Amniotic stem cell (primary cell): ENCODE measurements around the gene HIGD1C.
"Not testable (repeated sequence)": the region's sequence is repeated elsewhere in the genome, so short reads cannot be mapped to it uniquely, and the experiment has no call there.

Experiments used
- DNase-seq: peaks from one replicate; lab custom pipeline; 2025; lab: John Stamatoyannopoulos, UW

The HIGD1C gene

DNA sequence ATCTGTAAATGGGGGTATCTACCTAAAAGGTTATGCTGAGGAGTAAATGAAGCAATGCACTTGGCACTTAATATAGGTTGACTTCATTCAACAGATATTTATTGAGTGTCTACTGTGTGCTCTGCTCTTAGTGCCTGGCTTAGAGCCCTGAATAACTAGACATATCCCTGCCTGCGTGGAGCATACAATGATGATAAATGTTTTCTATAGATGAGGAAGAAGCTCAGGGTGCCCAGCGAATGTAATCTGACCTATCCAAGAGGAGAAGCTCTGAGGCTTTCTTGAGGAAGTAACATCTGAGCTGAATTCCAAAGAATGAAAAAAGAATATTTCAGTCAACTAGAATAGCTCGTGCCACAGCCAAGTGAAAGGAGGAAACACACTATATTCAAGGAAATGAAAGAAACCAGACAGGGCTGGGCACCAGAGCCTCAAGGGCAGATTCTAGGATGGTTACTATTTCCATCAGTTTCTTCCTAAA lies 17.9 kb upstream of the HIGD1C start:
- DNase-seq: no peak

DNA sequence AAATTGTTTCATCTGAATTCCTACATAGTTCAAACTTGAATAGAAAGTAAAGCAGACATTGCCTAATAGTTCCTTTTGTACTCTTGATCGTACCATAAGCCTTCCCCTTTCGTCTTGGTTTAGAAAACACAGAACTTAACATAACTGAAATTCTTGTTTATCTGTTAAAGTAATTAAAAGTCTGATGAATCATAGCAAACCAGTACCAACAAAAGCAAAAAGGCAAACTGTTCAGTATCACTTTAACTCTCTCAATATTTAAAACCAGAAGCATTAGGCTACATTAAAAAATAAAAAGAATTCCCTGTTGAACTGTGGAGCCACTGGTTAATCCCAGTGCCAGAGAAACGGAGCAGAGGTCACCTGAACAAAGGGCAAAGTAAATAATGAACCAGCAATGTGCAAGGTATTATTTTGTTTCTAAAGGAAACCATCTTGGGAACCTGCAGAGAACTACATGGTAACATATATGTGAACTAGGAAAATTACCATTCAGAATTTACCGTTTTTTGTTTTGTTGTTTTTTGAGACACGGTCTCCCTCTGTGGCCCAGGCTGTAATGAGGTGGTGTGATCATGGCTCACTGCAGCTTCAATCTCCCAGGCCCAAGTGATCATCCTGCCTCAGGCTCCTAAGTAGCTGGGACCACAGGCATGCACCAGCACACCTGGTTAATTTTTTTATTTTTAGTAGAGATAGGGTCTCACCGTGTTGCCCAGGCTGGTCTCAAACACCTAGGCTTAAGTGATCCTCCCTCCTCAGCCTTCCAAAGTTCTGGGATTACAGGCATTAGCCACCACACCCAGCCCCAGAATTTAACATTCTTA lies 17.1 kb upstream of the HIGD1C start:
- DNase-seq: no peak

DNA sequence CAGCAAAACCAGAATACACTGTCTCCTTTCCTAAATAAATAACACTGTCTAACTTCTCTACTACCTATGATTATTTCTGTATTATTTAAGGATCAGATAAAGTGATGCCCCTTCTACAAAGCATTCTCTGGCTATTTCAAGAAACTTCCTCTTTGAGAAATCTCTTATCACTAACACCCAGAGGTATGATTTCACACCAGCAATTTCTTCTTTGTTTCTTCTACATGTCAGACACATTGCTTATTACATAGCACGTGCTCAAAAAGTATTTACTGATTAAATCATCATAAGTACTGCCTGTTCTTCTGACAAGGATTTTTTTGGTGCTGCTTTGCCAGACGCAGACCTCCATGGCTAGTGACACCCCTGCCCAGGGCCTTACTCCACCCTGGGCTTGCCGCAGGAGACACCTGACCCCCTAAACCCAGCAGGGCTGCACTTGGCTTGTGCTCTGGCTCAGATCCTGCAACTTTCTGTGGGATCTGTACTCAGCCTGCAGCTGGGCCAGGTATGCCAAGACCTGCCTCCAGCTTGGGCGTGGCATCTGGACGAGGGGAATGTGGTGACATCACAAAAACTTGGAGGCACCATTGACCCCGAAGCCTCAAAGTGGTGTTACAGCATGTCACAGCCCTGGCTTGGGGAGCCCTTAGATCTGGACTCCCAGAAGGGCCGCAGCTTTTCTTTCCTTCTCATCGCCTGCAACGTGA lies 15.4 kb upstream of the HIGD1C start:
- DNase-seq: no peak

DNA sequence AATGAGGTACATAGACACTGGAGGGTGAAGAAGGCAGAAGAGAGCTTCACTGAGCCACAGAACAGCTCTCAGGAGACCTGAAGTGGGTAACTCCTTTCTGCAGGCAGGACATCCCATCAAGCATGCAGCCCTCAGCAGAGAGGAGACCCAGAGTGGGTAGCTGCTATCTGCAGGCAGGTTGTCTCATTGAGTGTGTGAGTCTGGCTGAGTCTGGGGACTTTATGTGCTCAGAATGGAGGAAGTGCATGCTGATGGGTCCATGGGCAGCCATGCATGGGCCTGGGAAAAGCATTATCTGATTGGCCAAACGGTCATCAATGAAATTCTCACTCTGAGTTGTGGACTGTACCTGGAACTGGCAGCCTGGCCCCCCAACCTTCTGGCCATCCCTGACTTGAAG lies 14.7 kb upstream of the HIGD1C start:
- DNase-seq: no peak

DNA sequence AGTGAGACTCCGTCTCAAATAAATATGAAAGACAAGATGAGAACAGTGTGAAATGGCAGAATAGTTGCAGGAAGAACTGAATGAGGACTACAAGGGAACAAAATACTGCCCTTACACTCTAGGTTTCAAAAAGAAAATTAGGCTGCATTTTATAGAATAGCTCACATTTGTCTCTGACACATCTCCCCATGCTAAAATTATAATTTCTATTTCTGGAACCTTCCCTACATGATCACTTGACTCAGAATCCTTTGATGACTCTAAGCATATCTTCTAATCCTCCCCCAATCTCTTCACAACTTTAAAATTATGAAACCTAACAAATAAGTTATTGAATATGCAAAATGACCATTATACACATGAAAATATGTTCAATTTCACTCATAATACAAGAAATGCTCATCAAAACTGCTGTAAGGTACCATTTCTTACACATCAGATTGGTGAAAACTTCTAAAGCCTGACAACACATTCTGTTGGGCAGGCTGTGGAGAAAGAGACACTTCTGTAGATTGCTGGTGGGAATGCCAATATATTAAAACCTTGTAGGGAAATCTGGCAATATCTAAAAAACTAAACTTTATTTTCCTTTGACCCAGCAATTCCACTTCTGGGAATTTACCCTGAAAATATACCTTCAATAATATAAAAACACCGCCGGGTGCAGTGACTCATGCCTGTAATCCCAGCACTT lies 4.3 kb upstream of the HIGD1C start:
- DNase-seq: no peak

DNA sequence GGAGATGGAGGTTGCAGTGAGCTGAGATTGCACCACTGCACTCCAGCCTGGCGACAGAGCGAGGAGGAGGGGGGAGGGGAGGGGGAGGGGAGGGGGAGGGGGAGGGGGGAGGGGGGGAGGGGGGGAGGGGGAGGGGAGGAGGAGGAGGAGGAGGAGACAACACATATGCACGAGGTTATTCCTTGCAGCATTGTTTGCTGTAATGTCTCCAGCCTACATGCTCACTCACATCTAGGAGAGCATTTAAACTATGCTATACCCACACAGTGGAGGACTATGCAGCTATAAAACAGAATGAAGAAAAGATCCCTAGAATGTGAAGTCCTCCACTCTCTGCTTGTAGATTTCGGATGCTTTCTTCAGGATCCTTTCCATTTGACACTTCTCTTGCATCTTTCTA lies 3.5 kb upstream of the HIGD1C start:
- DNase-seq: no peak

DNA sequence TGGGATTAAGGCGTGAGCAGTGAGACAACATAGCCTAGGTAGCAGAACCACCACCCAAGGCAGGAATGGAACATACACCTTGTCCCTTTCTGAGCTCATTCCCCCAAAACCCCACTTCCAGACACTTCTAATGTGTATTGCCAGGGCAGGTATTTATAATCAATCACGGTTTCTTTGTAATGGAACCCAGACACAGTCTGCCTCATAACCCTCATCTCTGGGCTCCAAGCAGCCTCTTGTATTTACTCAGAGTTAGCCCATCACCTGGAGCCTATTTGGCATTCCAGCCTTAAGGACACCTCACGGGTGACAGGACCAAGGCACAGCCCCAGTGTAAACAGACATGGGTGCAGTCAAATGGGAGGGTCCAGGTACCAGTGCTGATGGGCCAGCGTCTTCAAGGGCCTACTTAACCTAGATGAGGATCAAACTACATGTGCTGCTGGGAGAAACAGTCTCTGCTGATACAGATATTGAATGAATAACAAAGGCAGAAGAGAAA lies 2.5 kb upstream of the HIGD1C start:
- DNase-seq: no peak

DNA sequence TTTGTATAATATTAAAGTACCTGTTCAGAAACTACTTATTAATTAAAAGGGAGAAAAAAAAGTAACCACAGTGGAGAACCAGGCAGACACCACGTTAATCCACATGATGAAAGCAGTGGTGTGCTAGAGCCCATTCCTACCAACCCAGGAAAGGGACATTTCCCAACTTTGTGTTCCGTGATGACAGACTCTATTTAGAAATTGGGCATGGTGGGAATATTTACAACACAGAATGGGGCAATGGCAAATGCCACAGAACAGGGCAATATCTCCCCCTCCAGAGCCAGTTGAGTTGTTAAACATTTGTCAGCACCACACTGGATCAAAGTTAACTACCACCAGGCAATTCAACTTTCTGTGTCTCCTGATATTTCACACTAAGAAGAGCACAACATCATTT lies 1.2 kb upstream of the HIGD1C start:
- DNase-seq: no peak

DNA sequence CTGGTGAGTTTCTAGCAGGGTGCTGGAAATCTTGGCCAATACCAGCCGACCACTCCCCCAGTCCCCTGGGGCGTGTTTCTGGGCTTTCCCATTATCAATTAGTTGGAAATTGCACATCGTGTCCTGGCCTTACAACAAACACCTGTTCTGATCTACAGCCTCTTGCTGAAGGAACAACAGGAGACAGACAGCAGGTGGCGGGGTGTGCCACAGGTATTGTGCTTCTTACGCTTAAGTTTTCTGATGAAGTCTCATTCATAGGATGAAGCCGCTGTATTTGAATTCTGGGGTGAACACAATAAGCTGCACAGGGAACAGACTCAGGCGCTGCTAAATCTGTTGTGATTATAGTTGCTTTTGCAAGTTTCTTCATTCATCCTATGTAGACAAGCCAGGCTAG lies 703 bp downstream of the HIGD1C start:
- no peak for DNase-seq

DNA sequence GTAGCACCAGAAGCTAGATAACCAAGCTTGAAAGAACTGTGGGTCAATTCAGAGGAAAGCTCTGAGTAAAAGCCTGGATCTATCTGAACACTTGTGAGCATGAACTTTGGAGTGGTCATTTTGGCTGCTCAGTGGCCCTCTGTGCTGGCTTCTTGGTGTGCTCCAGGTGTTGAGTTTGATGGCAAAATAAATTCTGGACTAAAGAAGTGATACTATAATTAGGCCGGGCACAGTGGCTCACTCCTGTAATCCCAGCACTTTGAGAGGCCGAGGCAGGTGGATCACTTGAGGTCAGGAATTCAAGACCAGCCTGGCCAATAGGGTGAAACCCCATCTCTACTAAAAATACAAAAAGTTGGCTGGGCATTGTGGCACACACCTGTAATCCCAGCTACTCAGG lies 2.4 kb downstream of the HIGD1C start:
- DNase-seq: not testable (repeated sequence)

DNA sequence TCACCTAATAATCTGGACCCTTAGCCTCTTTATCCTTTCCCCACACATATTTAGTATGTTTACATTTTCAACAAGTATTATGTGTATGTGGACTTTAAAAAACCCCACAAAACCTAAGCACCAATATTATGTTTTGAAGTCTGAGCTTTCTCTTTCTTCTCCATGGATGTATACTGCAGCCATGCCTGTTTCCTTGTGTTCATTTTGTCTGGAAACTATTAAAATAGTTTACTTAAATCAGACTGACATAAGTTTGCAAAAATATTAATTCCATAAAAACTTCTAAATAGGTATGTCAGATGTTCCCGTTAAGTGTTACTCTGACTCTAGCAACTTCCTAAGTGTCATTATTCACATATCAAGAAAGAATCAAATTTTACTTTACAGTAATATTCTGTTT lies 2.9 kb downstream of the HIGD1C start:
- no peak for DNase-seq

DNA sequence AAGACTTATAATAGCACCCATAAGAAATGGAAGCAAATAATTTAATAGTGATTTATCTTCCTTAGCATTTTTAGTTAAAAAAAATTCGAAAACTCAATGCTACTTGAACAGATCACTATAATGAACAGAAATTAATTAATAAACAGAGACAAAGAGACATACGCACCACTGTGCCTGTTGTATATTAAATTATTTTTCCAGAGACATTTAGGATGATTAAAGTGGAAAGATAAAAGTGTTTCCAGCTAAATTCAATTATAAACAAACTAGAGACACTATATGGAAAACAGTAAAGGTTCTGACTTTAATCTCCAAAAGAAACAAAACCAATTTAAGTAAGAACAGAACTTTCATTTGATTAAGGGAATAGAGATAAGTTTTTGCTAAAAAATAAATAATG lies 3.4 kb downstream of the HIGD1C start:
- DNase-seq: no peak

DNA sequence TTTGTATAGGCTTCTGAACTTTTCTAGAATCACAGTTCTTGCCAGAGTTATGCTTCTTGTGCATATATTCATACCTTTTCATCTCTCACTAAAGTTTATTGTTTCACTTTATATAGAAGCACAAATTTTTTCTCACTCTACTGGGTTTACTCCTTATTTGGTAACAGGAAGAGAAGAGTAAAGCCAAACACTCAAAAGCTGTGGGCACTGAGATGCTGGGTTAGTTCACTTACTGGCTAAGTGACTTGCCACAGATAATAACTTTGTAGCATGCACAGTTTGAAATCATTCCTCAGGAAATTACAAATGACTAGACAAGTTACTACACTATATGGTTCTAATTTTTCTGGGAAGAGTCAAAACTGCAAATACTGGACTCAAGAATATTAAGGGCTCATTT lies 7.8 kb downstream of the HIGD1C start:
- DNase-seq: no peak

DNA sequence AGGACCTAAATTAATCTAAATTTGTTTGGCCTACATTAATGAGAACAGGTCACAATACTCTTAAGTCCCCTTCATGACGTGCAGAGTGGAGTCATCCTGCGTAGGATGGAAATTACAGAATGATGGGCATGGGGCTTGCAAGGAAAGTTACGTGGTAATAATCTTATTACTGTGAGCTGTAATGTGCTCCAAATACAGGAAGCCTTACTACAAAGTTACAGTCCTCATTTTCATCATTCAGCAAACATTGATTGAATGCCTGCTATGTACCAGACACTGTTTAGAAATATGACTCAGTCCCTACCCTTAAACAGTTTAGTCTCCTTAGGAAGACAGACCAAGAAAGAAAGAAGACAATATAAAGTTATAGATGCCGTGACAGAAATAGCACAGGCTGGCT lies 9.4 kb downstream of the HIGD1C start:
- no peak for DNase-seq

DNA sequence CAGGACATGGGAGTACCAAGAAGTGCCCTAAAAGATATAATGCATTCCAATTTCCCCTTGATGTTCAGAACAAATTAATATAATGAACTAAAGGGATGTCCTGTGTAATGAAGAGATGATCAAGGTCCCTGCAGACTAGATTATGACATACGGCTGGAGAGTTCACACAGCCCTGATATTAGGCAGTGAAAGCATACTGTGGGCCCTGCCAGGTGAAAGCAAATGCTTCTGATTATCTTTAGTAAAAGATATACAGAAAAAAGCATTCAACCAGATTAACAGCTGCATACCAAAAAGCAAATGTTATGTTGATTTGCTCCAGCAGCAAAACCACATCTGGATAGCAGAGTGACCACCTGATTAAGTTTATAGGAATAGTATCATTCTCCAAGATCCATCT lies 12.1 kb downstream of the HIGD1C start:
- DNase-seq: no peak

DNA sequence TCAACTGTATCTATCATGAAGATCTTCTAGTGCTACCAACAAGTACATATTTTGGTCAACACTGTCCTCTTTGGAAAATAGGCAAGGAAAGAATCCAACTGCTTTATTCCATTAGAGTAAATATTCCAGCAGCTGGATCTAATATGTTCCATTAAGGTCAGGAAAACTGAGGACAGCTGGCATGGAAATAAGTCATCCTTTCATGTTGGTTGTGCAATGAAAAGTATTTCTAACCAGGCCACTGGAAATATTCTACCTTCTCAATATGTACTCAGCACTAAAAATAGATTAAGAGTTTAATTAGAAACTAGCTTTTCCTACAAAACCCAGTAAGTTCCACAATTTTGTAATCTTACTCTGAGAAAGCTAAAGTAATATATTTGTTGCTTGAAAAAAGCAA lies 19.6 kb downstream of the HIGD1C start:
- DNase-seq: no peak

DNA sequence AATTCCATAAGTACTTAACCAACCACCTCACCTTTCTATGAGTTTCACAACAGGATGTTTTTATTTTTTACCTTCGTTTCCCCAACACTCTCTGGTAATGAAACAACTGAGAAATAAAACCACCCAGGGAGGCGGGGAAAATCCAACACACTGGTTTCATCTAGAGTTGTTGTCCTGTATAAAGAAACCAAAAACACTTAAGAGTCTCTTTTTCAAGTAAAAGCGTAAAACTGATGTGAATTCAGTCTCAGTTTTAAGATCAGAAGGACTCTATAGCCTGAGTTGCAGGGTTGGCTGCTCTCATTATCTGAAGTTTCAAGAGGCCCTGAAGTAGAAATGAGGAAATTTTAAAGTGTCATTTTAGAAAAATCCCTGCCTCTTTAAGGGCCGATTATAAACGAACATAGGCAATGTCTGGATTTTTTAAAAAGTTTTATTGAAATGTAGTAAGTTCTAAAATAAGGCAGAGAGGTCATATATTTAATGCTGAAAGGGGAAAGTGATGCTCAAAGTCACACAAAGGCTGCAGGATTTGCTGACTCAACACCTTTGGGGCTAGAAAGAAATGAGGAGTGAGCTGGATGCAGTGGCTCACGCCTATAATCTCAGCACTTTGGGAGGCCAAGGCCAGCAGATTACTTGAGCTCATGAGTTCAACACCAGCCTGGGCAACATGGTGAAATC lies 27.2 kb downstream of the HIGD1C start:
- no peak for DNase-seq

DNA sequence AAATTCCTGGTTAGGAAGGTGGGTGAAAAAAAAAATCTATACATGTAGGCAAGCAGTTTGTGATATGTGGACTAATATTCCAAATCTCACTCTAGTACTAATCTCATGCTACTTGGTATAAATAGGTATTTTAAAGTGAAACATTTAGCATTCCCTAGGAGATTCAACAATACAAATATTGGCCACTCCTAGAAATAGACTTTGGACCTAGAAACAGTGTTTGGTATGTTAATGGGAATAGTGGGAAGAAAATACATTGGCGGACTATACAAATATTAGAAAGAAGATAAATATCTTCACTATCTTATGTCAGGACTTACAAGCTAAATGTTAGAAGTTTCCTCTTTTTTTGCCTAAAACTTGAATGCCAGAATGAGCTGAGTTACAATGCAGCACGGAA lies 28.2 kb downstream of the HIGD1C start:
- no peak for DNase-seq

DNA sequence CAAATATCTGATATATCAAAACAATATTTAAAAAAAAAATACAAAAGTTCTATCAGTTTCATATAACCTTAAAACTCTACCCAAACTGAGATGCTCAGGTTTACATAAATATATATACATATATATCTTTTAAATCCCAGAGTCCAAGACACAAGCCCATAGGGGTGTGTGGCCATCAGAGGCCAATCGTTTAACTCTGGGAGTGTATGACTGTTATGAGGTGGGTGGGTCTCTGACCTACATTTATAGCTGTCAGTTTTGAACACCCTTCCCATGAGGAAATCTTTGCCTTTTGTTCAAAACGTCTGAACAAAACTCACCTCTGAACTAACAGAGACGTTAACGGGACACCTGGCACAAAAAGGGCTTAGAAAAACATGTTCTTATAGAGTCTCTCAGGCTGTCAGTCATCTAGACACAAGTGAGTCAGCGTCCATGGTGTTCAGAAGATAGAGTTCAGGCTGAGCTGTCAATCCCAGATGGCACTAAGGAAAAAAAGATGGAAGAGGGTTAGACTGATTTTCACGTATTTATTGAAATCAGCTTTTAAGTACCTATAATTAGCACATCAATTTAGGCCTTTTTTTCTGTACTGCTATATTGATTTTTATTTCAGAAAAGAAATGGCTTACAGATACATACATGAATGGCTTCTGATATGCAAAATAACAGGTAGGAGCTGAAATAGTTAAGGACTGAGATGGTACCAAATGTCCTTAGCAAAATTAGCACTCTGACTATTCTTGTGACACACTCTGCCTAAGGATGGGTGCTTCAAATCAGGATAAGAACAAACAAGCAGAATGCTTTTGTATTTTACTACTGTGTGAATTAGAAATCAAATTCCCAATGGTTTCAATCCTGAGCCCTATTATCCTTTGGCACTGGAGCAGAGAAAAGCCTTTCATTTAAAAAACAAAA lies 29.2 kb downstream of the HIGD1C start:
- no peak for DNase-seq

DNA sequence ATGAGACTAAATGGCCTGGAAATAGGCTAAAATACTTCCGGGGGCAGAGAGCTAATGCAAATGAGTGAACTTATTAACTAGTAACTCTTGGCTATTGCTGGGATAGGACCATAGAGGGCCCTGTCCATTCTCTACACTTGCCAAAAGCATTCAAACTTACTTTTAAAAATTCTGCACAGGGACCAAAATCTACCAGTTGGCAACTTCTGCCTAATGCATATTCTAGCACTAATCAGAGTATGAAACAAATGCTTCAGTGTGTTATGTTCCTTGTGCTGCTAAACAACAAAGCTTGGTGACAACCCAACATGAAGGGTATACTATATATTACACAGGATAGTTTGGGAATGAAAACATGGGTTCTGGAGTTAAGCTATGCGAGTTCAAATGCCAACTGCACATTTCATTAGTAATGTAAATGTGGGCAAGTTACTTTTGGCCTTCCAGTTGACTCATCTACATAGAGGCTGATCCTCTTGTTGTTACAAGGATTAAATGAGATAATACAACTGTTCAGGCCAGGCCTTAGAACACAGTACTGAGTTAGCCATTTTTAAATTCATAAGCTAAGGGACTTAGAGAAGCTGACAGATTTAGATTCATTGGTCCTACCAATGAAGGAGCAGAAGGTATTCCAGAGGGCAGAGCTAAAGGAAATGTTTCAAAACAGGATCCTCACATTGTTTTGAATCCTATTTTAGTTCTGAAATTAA lies 32.4 kb downstream of the HIGD1C start:
- no peak for DNase-seq
